Measurements from ENCODE around the gene TANGO2.

TANGO2 gene

DNA sequence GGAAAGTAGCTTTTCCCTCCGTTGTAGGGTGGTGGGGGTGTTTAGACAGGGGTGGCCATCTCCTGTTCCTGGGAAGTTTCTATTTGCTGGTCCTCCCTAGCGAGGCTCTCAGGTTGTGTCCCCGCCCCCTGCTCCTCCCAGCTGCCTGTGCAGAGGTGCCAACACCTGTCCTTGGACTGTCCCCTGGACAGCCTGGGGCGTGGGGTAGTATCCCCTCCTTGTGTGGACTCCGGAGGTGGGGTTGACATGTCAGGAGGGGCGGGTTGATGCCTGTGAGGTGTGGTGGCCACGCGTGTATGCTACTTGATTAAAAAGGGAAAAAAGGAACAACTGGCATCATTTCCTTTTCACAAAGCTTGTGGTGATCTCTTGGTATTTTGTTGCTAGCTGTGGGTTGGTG, 80.7 kb downstream of the TANGO2 start:
- Mint-ChIP-seq H3K4me3 (no peak overlapping the region), H3K27ac (no peak overlapping the region), H3K36me3 (ENCODE audit: low read depth) (peaks cover 76% of the 10 kb centered on the region), H3K27me3 (ENCODE audit: low read depth) (no peaks in the 10 kb centered on the region), H3K4me1 (peaks cover 7% of the 10 kb centered on the region), H3K9me3 (peaks cover 6% of the 10 kb centered on the region)
- no peak for TF ChIP-seq CTCF (IDR thresholded peaks at IDR 0.05; ENCODE audit: unreplicated experiment in 3 of 3)

DNA sequence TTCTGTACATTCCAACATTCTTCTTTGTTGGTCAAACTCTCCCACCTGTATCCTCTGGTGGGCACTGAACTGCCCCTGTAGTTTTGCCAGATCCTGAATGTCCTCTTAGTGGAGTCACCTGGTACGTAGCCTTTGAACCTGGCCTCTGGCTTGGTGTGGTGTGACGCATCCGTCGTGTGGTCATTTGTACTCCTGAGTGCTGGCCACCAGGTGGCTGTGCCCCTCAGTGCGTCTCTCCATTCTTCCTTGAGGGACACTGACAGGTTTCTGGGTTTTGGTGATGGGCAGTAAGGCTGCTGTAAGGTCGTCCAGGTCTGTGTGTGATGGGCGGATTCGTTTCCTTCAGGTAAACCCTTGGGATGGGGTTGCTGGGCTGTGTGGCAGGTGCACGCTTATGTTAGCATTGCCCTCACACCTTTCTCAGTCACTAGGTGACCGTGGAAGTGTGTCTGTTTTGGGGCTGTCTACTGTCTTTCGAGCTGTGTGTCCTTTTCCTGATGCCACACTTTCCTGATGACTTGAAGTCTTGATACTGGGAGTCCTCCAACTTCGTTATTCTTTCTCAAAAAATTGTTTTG, 81.4 kb downstream of the TANGO2 start:
- Mint-ChIP-seq H3K36me3 (ENCODE audit: low read depth) (peaks cover 75% of the 10 kb centered on the region), H3K4me1 (peaks cover 7% of the 10 kb centered on the region), H3K27me3 (ENCODE audit: low read depth) (no peaks in the 10 kb centered on the region), H3K9me3 (peaks cover 3% of the 10 kb centered on the region), H3K27ac (no peak overlapping the region), H3K4me3 (no peak overlapping the region)
- TF ChIP-seq CTCF (IDR thresholded peaks at IDR 0.05; ENCODE audit: unreplicated experiment in 3 of 3): no peak

- Mint-ChIP-seq H3K4me1 (peaks cover 7% of the 10 kb centered on the region), H3K27me3 (ENCODE audit: low read depth) (no peaks in the 10 kb centered on the region), H3K27ac (no peak overlapping the region), H3K9me3 (no peaks in the 10 kb centered on the region), H3K4me3 (no peak overlapping the region), H3K36me3 (ENCODE audit: low read depth) (peaks cover 54% of the 10 kb centered on the region)
- TF ChIP-seq CTCF (IDR thresholded peaks at IDR 0.05; ENCODE audit: unreplicated experiment in 3 of 3): no peak
Observed at GRCh38 chr22:20105456-20106204, 84.7 kb downstream of the TANGO2 start.

DNA sequence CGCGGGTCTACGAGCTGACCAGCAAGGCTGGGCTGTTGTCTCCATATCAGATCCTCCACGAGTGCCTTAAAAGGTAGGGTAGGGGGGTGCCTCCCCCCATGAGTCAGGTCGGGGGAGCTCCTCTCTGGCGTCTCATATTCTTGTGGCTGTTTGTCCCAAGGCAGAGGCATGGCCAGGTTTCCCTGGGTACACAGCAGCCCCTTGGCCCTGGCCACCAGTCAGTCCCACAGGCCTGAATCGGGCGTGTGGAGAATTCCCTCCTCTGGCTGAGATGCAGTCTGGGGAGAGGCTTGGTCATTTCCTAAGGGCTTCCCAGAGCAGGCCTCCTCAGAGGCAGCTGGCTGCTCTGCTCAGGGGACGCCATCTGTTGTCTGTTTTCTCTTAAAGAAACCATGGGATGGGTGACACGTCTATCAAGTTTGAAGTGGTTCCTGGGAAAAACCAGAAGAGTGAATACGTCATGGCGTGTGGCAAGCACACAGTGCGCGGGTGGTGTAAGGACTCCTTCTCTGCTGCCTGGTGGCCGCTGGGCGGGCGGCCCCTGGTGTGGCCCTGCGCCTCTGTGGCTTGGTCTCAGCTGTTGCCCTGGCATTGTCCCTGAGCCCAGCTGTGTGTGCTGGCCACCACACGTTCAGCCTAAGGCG, 85.4 kb downstream of the TANGO2 start:
- H3K4me1 Mint-ChIP-seq: peaks cover 7% of the 10 kb centered on the region
- TF ChIP-seq CTCF (IDR thresholded peaks at IDR 0.05; ENCODE audit: unreplicated experiment in 3 of 3): no peak

GRCh38 chr22:20106849-20107237, 85.9 kb downstream of the TANGO2 start:
- H3K36me3 Mint-ChIP-seq (ENCODE audit: low read depth): peaks cover 45% of the 10 kb centered on the region

More for the DNA sequence above, 85.4 kb downstream of the TANGO2 start:
- H3K9me3 Mint-ChIP-seq: no peaks in the 10 kb centered on the region
- H3K4me3 Mint-ChIP-seq: no peak overlapping the region
- H3K36me3 Mint-ChIP-seq (ENCODE audit: low read depth): peaks cover 47% of the 10 kb centered on the region
- H3K27me3 Mint-ChIP-seq (ENCODE audit: low read depth): no peaks in the 10 kb centered on the region
- H3K27ac Mint-ChIP-seq: no peak overlapping the region

More at GRCh38 chr22:20106849-20107237, 85.9 kb downstream of the TANGO2 start:
- Mint-ChIP-seq H3K27ac (no peak overlapping the region), H3K27me3 (ENCODE audit: low read depth) (no peaks in the 10 kb centered on the region), H3K4me1 (peaks cover 7% of the 10 kb centered on the region), H3K4me3 (no peak overlapping the region), H3K9me3 (no peaks in the 10 kb centered on the region)
- TF ChIP-seq CTCF (IDR thresholded peaks at IDR 0.05; ENCODE audit: unreplicated experiment in 3 of 3): no peak
